IMR-90 (cell line): ENCODE data around the gene TMEM8B. TPM values are rescaled to one million over a fixed set of nuclear protein-coding genes. Genes with fewer than 3 reads are reported as not detected.

Source experiments
- ATAC-seq: fragments of 200-7000 bp; cut with Tn5 transposase; 2 replicates; pipeline ENCODE4 v1.9.1; 2020; ENCODE audit warnings: low read depth, mild to moderate bottlenecking, moderate library complexity
- BruUV-seq: library from RNA; stranded (reverse); fragments of 400-500 nt; replicated peaks from 2 replicates; lab custom pipeline; 2021; lab: Mats Ljungman, UMichigan
- CTCF ChIA-PET: fragments of 300-600 bp; formaldehyde crosslinking; extraction: SDS; loops from one replicate; lab custom pipeline; 2021; ENCODE audit warnings: antibody characterized with exemption; lab: Yijun Ruan, JAX
- POLR2A ChIA-PET: fragments of 300-600 bp; sonication (Branson Sonifier 250); formaldehyde crosslinking; loops from one replicate; lab custom pipeline; 2022; ENCODE audit warnings: antibody characterized with exemption; ENCODE audit not compliant: unreplicated experiment; lab: Charles Lee
- DNase-seq: peaks from one replicate; pipeline ENCODE4 v3.0.0; 2013
- H2AFZ ChIP-seq: replicated peaks from 2 replicates; pipeline ENCODE3; 2013; ENCODE audit warnings: low read length, mild to moderate bottlenecking; ENCODE audit not compliant: poor library complexity
- H2AK5ac ChIP-seq: 2 replicates; pipeline ENCODE4 v1.6.1; 2013; ENCODE audit warnings: low read depth, low read length, inconsistent platforms
- H2AK9ac ChIP-seq: replicated peaks from 2 replicates; pipeline ENCODE3; 2013; ENCODE audit warnings: mild to moderate bottlenecking, low read depth, low read length, moderate library complexity; ENCODE audit not compliant: poor library complexity
- H2BK120ac ChIP-seq: 2 replicates; pipeline ENCODE4 v1.6.1; 2013; ENCODE audit warnings: low read depth, low read length, inconsistent platforms
- H2BK15ac ChIP-seq: 3 replicates; pipeline ENCODE4 v1.6.1; 2013; ENCODE audit warnings: low read depth, low read length, inconsistent platforms
- H2BK20ac ChIP-seq: 2 replicates; pipeline ENCODE4 v1.6.1; 2013; ENCODE audit warnings: low read depth, mild to moderate bottlenecking, inconsistent platforms, low read length, moderate library complexity
- H2BK5ac ChIP-seq: 2 replicates; pipeline ENCODE4 v1.6.1; 2013; ENCODE audit warnings: mild to moderate bottlenecking, low read depth, low read length, inconsistent platforms; ENCODE audit not compliant: poor library complexity, severe bottlenecking
- H3K14ac ChIP-seq: replicated peaks from 2 replicates; pipeline ENCODE4 v1.6.1; 2013; ENCODE audit warnings: low read depth, low read length, inconsistent platforms
- H3K18ac ChIP-seq: 2 replicates; pipeline ENCODE4 v1.6.1; 2013; ENCODE audit warnings: low read depth, low read length, control low read depth
- H3K23ac ChIP-seq: 2 replicates; pipeline ENCODE4 v1.6.1; 2013; ENCODE audit warnings: low read depth, low read length, inconsistent platforms
- H3K27ac ChIP-seq: 2 replicates; pipeline ENCODE4 v1.5.1; 2013; ENCODE audit warnings: mild to moderate bottlenecking, control low read depth, low read length; ENCODE audit not compliant: insufficient read depth
- H3K27me3 ChIP-seq: 2 replicates; pipeline ENCODE4 v1.6.1; 2013; ENCODE audit warnings: low read length; ENCODE audit not compliant: control insufficient read depth, insufficient read depth
- H3K36me3 ChIP-seq: 2 replicates; pipeline ENCODE4 v1.6.1; 2013; ENCODE audit warnings: low read length, mixed read lengths; ENCODE audit not compliant: control insufficient read depth, insufficient read depth
- H3K4ac ChIP-seq: 2 replicates; pipeline ENCODE4 v1.6.1; 2013; ENCODE audit warnings: low read depth, low read length, inconsistent platforms
- H3K4me1 ChIP-seq: 2 replicates; pipeline ENCODE4 v1.6.1; 2013; ENCODE audit warnings: low read length, mixed read lengths; ENCODE audit not compliant: control insufficient read depth, insufficient read depth
- H3K4me2 ChIP-seq: 2 replicates; pipeline ENCODE4 v1.6.1; 2013; ENCODE audit warnings: low read depth, mild to moderate bottlenecking, control low read depth, low read length, moderate library complexity
- H3K4me3 ChIP-seq: 2 replicates; pipeline ENCODE4 v1.5.1; 2013; ENCODE audit warnings: low read depth, mild to moderate bottlenecking, control low read depth, low read length, moderate library complexity; ENCODE audit not compliant: insufficient read depth
- H3K56ac ChIP-seq: 2 replicates; pipeline ENCODE4 v1.6.1; 2013; ENCODE audit warnings: low read length, inconsistent platforms; ENCODE audit not compliant: insufficient read depth; ENCODE audit errors: extremely low read depth
- H3K79me1 ChIP-seq, 2 experiments: 2 replicates each; pipeline ENCODE4 v1.6.1; 2013; ENCODE audit warnings: low read length in 2 of 2, inconsistent platforms in 1 of 2, low read depth in 1 of 2
- H3K9ac ChIP-seq: 2 replicates; pipeline ENCODE4 v1.6.1; 2013; ENCODE audit warnings: low read depth, low read length, control low read depth
- H3K9me1 ChIP-seq: 2 replicates; pipeline ENCODE4 v1.6.1; 2013; ENCODE audit warnings: low read length, inconsistent platforms; ENCODE audit not compliant: insufficient read depth
- H3K9me3 ChIP-seq: 2 replicates; pipeline ENCODE4 v1.6.1; 2013; ENCODE audit warnings: low read length; ENCODE audit not compliant: control insufficient read depth, insufficient read depth
- H4K20me1 ChIP-seq: 2 replicates; pipeline ENCODE4 v1.6.1; 2013; ENCODE audit warnings: low read length, inconsistent platforms; ENCODE audit not compliant: insufficient read depth
- H4K5ac ChIP-seq: 2 replicates; pipeline ENCODE4 v1.6.1; 2013; ENCODE audit warnings: mild to moderate bottlenecking, low read depth, low read length, control low read depth
- H4K8ac ChIP-seq, 2 experiments: 2 replicates each; pipeline ENCODE4 v1.6.1; 2013; ENCODE audit warnings: low read depth in 2 of 2, low read length in 2 of 2, control low read depth in 1 of 2, inconsistent platforms in 1 of 2
- H4K91ac ChIP-seq: 2 replicates; pipeline ENCODE4 v1.6.1; 2013; ENCODE audit warnings: low read depth, low read length, inconsistent platforms; ENCODE audit not compliant: insufficient read depth
- MXI1 ChIP-seq: IDR thresholded peaks from 2 replicates; pipeline ENCODE4 v1.6.1; 2012; ENCODE audit warnings: low read depth, mild to moderate bottlenecking, low read length, moderate library complexity, borderline replicate concordance
- POLR2A ChIP-seq: IDR thresholded peaks from 2 replicates; pipeline ENCODE4 v1.6.1; 2012; ENCODE audit warnings: mild to moderate bottlenecking, low read depth, low read length
- USF2 ChIP-seq: fragments of 150-350 bp; IDR thresholded peaks from 2 replicates; pipeline ENCODE4 v1.6.1; 2017; ENCODE audit warnings: mild to moderate bottlenecking, antibody characterized with exemption, low read length, low read depth
- WGBS, 2 experiments: methylation state at CpG; one replicate each; pipeline versions ENCODE4 v1.1.5 to v1.1.7; 2013; ENCODE audit warnings: missing lambda C conversion rate in 2 of 2; ENCODE audit not compliant: insufficient read length in 1 of 2; ENCODE audit errors: extremely low coverage in 2 of 2; 5-methylcytosine and 5-hydroxymethylcytosine counted together
- dilution Hi-C: fragments of 300-500 bp; cut with HindIII; formaldehyde crosslinking; loops from one replicate; pipeline ENCODE4 v1.14.3; 2018; ENCODE audit warnings: low sequenced_read_pairs; ENCODE audit not compliant: unreplicated experiment
- in situ Hi-C: fragments of 300-500 bp; cut with MboI; formaldehyde crosslinking; loops from 3 replicates; pipeline ENCODE4 v1.14.3; 2019; ENCODE audit warnings: low sequenced_read_pairs, inconsistent platforms, mixed read lengths
- intact Hi-C: fragments of 100-400 bp; cut with micrococcal nuclease; formaldehyde crosslinking; loops from 2 replicates; pipeline ENCODE4 v1.10.0; 2022
- polyA plus RNA-seq, 3 experiments: library from polyadenylated mRNA; depleted of rRNA; stranded (reverse); fragments of >200 nt; gene quantifications; 2 replicates each; pipeline ENCODE4 v1.2.3, GENCODE V29; 2012; ENCODE audit warnings: low replicate concordance in 1 of 3
- total RNA-seq: library from RNA; depleted of rRNA; stranded (reverse); fragments of >200 nt; gene quantifications from 2 replicates; pipeline ENCODE4 v1.2.3, GENCODE V29; 2012

The TMEM8B gene
- total and polyA plus RNA-seq, 2 of the 4 experiments (the other 2 are of a cell fraction): 0.72 to 8.3 TPM

GRCh38 chr9:35810122-35810521 lies 18.9 kb upstream of the TMEM8B start:
- ChIA-PET CTCF (no interaction called here), POLR2A (no interaction called here)
- no peak overlapping the region for H4K5ac ChIP-seq
- no peak overlapping the region for H3K4me2 ChIP-seq
- peaks cover 10 to 21% of the 10 kb centered on the region in 2 experiments; a peak in 3 of 4 replicates for H3K79me1 ChIP-seq
- no peak overlapping the region for H3K56ac ChIP-seq
- H3K4me3 ChIP-seq: no peak overlapping the region
- H3K14ac ChIP-seq: no peak overlapping the region
- no peak for TF ChIP-seq MXI1
- no peak for TF ChIP-seq USF2
- TF ChIP-seq POLR2A: no peak
- H3K36me3 ChIP-seq: peaks cover 29% of the 10 kb centered on the region
- H3K27ac ChIP-seq: no peak overlapping the region
- H3K9me3 ChIP-seq: no peaks in the 10 kb centered on the region
- no peak overlapping the region for H4K8ac ChIP-seq
- no peak overlapping the region for H2BK120ac ChIP-seq
- no peaks in the 10 kb centered on the region for H3K27me3 ChIP-seq
- no peak overlapping the region for H4K91ac ChIP-seq
- no peak overlapping the region for H2BK15ac ChIP-seq
- no CpG with 5 or more reads among the region's 7 CpGs for WGBS, 2 experiments
- H3K18ac ChIP-seq: no peak overlapping the region
- intact Hi-C loops: loop anchor here (10.0 kb wide), 1 partner anchor 155 kb away; the partner anchor contains the start of genes CCDC107, RMRP and SIT1
- no peak overlapping the region for H2BK5ac ChIP-seq
- BruUV-seq: no TSS peak
- H2AFZ ChIP-seq: no peak overlapping the region
- H4K20me1 ChIP-seq: peaks cover under 1% of the 10 kb centered on the region
- H3K23ac ChIP-seq: no peak overlapping the region
- H3K9ac ChIP-seq: no peak overlapping the region
- no peak for DNase-seq
- no peak overlapping the region for H2AK9ac ChIP-seq
- in situ Hi-C loops: no loop called here
- no peak overlapping the region for H3K4ac ChIP-seq
- no peak overlapping the region for H2AK5ac ChIP-seq
- ATAC-seq: no peak
- no peaks in the 10 kb centered on the region; the same call in 1 of the 2 replicates for H3K4me1 ChIP-seq
- H3K9me1 ChIP-seq: peaks cover 6% of the 10 kb centered on the region; the same call in 1 of the 2 replicates
- dilution Hi-C loops: no loop called here
- no peak overlapping the region for H2BK20ac ChIP-seq
